D721Med (cell line): ENCODE measurements around the gene KRT32.

Experiments
- DNase-seq: peaks from one replicate; pipeline ENCODE4 v3.0.0; 2011; ENCODE audit warnings: low spot score; ENCODE audit not compliant: insufficient read length
- FAIRE-seq: peaks from 2 replicates; lab custom pipeline; 2011; peaks lifted over from hg19 to GRCh38; lab: Jason Lieb, UNC
- CTCF ChIP-seq: IDR thresholded peaks from 2 replicates; pipeline ENCODE4 v1.5.1; 2012; ENCODE audit warnings: mild to moderate bottlenecking, control low read depth; ENCODE audit not compliant: insufficient read depth; ENCODE audit errors: missing control alignments

Gene KRT32

GRCh38 chr17:41463746-41464145 lies 3.4 kb downstream of the KRT32 start:
- FAIRE-seq (no peak), DNase-seq (no peak)
- TF ChIP-seq CTCF, result no peak

GRCh38 chr17:41462705-41463104 lies 4.5 kb downstream of the KRT32 start:
- FAIRE-seq (no peak), DNase-seq (no peak)
- TF ChIP-seq CTCF, result no peak

- DNase-seq, result no peak
- no peak for FAIRE-seq
- no peak for TF ChIP-seq CTCF
Observed at GRCh38 chr17:41457676-41458075, 9.5 kb downstream of the KRT32 start.

- DNase-seq (no peak), FAIRE-seq (no peak)
- TF ChIP-seq CTCF, result no peak
Observed at GRCh38 chr17:41456204-41456603, 11.0 kb downstream of the KRT32 start.

GRCh38 chr17:41455236-41455635 lies 11.9 kb downstream of the KRT32 start:
- DNase-seq (no peak), FAIRE-seq (no peak)

GRCh38 chr17:41453066-41453465 lies 14.1 kb downstream of the KRT32 start:
- FAIRE-seq (no peak), DNase-seq (no peak)
- no peak for TF ChIP-seq CTCF

More at GRCh38 chr17:41455236-41455635, 11.9 kb downstream of the KRT32 start:
- no peak for TF ChIP-seq CTCF

GRCh38 chr17:41452281-41452680 lies 14.9 kb downstream of the KRT32 start:
- no peak for FAIRE-seq
- TF ChIP-seq CTCF, result no peak
- DNase-seq, result no peak
